Superior temporal gyrus (tissue), 1 donor: Measurements from ENCODE around the gene C15orf61.

Experiments
- DNase-seq: peaks from one replicate; pipeline ENCODE4 v3.0.0-alpha.2; 2016; ENCODE audit errors: extremely low spot score

Gene C15orf61

DNA sequence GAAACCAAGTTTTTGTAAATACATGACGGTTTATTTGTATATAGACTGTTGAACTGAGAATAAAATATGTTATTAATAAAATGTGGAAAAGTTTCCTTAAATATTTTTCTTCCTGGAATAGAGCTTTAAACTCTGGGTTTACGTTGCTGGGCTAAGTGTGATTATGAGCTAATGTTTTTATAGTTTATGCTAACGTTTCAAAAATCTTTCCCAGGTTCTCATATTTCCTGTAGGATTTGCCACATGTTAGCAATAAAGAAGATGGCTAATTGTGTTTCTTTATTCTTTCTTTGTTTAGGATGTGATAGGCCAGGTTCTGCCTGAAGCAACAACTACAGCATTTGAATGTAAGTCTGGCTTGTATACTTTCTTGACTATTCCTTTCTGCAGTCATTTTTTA, 28.8 kb downstream of the C15orf61 start:
- DNase-seq = no peak

DNA sequence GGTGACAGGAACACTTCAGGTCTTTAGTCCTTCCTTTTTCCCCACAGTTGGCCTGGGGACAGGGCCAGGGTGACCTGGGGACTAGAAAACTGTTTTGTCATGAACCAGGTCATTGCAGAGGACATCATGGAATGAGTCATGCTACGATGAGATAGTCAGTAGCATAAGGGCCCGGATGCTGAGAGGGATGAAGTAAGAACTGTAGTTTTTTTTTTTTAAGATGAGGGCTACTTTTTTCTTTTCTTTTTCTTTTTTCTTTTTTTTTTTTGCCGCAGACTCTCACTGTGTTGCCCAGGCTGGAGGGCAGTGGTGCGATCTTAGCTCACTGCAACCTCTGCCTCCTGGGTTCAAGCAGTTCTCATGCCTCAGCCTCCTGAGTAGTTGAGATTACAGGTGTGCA, 29.6 kb downstream of the C15orf61 start:
- no peak for DNase-seq

DNA sequence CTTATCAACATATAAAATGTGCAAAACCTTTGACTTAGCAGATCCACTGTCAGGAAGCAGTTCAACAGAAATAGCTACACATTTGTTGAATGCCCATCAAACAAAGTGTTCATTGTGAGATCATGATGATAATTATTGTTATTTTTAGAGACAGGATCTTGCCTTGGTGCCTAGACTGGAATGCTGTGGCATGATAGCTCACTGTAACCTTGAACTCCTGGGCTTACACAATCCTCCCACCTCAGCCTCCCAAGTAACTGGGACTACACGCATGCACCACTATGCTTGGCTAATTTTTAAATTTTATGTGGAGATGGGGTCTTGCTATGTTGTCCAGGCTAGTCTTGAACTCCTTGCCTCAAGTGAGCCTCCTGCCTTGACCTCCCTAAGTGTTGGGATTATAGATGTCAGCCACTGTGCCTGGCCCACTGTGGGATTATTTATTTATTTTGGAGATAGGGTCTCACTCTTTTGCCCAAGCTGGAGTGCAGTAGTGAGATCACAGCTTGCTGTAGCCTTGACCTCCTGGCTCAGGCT, 30.3 kb downstream of the C15orf61 start:
- DNase-seq = no peak

DNA sequence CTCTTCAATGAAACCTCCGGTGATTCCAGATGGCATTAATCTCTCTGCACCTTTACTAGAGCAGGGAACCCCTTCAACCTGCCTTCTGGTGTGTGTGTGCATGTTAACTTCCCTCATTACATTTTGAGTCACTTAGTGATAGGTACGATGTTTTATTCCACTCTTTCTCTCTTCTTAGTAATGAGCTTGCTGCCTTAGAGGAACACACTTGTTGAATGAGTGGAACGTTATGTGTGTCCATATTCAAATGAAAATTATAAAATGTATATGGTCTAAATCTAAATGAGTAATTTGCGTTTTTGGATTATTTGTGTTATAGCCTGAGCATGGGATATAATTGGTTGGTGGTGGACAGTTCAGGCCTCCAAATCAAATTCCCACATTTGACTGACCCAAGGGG, 33.6 kb downstream of the C15orf61 start:
- no peak for DNase-seq

DNA sequence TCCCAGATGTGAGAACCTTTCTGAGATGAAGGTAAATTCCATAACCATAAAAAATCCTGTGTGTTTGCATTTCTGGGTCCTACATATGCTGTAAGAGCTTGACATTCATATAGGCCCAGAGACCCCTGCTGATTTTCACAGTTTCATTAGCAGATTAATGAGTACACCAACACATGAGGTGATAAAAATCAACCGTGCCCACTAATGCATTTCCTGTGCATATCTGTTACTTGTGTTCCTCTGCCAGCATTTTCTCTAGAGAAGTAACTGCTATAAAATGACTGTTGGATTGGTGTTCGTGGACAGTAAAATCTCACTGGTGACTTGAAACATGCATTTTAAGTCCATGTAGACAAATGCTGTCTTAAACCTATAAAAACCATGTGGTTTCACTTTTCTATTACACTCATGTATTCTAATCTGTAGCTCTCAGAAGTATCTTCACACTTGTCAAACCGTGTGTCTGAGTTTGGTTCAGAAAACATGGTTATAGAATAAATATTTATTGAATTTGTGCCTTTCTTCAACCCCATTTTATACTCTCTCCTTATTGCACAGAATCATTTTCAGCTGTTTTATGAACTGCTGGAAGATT, 36.1 kb downstream of the C15orf61 start:
- DNase-seq = no peak

DNA sequence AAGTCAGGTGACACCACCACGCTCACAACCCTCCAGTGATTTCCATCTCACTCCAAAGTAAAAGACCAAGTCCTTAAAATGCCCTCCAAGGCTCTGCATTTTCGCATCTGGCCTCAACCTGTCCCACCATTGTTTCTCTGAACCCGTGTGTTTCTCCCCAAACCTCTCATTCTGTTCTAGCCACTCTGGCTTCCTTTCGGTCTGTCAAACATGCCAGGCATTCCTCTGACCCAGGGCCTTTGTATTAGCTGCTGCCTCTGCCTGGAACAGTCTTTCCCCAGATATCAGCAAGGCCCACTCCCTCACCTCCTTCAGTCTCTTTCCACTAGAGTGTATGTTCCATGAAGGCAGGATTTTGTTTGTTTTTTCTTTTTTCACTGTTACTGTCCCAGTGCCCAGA, 37.6 kb downstream of the C15orf61 start:
- no peak for DNase-seq

DNA sequence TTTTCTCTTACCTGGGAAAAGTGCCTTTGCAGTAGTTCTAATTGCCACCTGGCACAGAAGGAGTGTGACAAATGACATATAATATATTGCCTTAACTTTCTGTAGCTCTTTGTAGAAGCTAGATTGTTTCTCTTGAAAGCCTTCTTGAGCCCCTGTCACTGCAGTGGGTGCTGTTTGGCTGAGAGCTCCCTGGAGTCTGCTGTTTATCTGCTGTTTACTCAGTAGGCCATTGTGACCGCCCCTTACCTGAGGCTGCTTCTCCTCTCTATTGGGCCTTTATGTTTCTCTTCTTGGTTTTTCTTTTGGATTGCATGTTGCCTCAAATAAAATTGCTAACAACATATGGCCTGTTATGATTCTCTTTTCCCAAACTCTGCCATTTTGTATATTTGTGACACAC, 38.2 kb downstream of the C15orf61 start:
- no peak for DNase-seq

DNA sequence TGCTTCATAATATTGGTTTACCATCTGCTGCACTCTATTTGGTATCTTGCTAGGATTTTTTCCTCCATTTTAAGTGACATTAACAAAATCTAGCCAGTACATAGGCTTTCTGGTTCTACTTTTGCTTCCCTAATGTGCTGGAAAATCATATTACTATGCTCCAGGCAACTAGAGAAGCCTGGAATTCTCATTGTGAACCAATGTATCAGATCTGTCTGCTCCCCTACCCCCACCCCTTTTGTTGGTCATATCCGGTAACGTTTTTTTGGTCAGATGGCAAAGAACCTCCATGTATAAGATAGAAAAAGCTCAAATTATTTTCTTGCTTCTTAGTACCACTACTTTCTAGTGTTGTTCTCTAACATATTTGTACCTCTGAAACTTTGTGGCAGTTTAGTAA, 38.6 kb downstream of the C15orf61 start:
- DNase-seq = no peak

DNA sequence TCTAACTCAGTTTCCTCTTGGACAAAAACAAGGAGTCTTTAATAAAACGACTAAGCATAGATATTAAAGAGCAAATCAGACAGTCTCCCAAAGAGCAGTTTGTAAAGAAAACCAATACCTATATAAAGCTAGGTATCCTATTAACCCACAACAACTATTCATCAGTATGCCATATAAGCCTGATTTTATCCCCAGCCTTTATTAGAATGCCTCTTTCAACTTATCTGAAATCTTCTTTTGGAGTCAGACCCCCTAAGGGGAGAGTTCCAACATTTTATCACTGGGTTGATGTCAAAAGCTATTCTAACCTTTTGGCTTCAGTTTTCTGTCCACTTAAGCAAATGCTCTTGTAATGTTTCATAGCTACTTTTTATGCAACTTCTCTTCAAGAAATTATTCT, 39.4 kb downstream of the C15orf61 start:
- DNase-seq = no peak

DNA sequence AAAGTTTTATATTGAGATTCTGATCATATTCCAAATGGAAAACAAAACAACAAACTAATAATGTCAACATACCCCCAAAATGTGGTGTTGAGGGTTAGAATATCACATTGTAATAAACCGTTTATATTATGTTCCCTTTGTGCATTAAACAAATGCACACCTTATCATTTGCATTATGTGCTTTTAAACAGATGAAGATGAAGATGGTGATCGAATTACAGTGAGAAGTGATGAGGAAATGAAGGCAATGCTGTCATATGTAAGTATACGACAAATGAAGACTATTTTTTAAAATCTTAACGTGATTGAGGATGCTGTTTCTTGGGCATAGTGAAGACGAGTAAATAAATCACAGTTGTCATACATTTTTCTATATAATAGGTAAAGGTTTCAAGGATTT, 42.2 kb downstream of the C15orf61 start:
- DNase-seq = no peak

DNA sequence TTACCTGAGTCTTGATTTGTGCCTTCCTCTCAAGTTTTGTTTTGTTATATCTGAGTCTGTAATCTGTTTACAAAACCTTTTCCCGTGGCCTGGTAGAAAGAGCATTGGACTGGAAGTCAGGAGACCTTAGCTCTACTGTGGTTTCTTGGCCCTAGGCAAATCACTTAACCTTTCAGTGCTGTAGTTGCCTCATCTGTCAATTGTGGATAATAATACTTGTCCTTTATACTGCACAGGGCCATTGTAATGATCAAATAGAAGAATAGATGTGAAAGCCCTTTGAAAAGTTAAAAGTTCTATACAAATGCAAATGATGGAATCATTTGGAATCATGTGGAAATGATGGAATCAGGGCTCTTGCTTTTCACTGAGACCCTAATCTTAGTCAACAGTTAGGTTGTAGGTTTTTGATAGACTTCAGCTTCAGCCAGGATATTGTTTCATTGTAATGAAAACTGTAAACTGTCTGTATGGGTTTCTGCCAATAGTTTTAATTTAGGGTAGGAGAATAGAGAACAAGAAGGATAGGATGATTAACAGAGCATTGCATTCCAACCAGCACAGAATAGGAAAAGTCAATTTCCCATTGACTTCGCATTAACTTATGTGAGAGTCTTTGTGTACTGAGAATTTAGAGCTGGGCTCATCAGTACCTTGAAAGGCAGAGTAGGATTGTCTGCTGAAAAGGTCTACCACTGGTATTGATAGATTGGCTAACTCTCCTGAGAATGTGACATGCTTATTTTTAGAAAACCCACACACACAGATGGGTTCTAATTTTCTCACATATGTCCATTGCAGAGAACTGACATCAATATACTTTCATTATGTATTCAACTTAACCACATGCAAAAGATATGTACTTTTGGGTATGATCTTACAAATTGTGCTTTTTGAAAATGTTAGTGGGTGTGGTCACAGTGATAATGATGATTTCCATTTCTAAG, 43.4 kb downstream of the C15orf61 start:
- no peak for DNase-seq

DNA sequence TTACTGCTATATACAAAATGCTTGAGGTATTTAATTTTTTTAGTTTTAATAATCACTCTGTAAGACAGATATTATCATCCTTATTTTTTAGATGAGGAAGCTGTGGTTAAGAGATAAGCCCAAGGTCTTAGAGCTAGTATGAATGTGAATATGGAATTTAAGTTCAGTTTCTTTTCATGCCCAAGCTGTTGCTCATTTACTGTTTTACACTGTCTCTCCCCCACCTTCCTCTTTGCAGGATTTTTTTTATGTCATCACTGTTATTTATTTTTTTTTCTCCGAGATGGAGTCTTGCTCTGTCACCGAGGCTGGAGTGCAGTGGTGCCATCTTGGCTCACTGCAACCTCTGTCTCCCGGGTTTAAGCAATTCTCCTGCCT, 44.0 kb downstream of the C15orf61 start:
- DNase-seq = no peak

DNA sequence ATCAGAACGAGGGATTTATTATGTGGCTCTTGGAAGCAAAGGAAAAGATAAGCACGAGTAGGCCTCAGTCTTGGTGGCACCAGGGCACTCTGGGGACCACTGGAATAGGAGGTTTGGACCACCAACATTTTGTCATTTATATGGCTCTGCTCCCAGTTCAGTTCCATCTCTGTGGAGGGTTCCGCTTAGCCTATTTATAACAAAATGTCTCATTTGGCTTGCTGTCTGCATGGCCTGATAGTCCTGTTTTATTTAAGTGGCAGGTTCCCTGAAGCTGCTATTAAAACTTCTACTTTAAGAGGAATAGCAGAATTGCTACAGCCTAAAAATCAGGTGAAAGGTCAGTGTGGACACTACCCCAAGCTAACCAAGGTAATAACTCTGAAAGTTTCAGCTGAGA, 48.7 kb downstream of the C15orf61 start:
- no peak for DNase-seq

DNA sequence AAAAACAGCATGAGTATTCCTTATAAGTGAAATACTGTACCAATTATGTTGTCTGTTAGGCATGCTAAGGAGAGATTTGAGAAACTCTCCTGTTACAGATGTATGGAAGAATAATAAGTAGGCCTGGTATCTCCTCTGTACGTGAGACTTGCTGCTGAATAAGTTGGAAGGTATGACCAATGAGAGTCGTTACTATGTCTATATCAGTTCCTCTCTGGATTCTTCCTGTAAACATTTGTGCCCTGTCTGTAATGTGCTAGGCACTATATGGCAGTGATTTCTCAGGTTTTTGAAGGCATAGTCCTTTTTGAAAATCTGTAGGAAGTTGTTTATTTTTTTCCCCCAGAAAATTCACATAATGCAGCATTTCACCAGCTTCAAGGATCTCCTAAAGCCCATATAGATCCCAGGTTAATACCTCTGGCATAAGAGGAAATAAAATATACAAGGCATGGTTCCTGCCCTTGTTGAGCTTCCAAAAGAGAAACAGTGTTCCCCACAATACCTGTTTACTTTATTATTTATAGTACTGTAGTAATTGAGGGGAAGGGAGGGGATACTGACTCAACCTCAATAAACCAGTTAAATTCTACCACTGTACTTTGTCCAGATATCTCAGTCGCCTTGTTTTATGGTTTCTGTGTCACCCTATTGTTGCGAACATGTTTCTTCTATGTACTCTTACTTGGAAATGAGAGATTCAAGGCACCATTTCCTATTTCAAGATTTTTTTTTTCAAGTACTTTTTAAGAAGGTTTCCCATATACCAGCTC, 50.1 kb downstream of the C15orf61 start:
- DNase-seq = no peak

DNA sequence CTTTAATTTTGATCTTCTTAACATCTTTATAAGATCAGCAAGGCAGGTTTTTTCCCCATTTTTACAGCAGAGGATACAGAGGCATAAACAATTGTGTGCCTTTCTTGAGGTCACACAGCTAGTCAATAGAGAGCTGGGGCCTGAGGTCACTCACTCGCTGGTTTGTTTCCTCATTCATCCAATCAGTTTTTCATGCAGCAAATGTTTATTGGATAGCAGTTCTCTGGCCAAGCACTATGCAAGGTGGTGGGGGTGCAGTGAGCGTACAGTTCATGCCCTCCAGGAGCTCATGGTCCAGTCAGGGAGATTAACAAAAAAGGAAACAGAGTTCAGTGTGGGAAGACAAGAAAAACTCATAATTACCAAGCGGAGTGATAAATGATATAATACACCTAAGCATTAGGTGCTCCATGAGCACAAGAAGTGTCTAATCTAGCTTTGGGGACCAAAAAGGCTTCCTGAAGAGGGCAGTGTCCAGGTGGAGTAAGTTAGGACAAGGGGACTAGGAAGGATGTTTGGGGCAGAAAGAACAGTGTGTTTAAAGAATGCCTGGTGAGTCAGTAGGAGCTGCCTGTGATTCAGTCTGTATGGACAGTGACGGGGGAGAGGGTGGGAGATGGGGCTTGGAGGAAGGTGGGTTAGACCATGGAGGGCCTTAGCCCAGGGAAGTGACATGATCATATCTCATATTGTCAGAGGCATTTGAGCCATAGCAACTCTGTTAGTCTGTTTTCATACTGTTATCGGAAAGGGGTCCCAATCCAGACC, 50.9 kb downstream of the C15orf61 start:
- no peak for DNase-seq

DNA sequence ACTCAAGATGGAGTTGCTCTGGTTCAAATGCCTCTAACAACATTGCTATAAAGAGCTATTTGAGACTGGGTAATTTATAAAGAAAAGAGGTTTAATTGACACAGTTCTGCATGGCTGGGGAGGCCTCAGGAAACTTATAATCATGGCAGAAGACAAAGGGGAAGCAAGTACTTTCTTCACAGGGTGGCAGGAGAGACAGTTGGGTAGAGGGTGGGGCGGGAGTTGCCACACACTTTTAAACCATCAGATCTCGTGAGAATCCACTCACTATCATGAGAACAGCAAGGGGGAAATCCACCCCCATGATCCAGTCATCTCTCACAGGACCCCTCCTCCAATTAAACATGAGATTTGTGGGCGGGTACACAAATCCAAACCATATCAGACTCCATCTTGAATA, 52.3 kb downstream of the C15orf61 start:
- no peak for DNase-seq

DNA sequence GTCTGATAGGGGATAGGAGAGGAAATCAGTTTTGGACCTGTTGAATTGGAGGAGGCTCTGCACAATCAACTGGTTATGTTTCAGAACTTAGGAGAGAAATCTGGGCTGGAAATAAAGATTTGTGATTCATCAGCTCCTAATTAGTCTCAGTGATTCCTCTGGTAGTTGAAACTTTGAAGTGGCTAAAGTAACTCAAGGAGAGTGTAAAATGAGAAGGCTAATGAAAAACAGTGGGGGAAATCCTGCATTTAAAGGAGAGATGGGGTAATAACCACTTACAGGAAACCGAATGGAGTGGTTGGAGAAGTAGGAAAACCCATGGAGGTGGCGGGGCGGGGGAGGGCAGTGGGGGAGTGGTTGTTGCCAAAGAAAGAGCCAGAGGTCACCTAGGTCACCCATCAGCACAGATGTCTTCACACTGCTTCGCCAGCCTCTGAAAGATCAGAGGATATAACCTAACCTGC, 54.1 kb downstream of the C15orf61 start:
- DNase-seq = no peak

DNA sequence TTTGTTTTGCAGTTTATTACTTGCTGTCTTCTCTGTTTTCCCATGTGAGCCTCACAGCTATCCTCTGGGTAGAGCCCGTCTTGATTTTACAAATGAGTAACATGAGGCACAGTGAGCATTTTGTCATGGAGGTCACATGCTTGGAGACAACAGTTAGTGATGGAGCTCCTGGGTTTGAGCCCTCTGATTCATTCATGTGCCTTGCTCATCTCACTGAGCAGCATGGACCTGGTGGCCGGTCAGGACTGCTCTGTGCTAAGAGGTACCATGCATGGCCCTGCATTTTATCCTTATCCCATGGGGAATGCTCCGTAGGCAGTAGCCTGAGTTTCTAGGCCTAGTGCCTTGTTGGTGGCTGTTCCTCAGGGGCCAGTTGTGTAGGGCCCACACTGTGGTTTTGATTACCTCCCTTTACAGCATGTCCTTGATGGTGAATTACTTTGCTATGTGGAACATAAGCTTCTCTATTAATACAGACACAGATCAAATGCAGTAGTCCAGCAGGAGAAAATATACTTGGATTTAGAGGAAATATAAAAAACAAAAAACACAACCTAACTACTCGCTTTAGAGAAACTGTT, 57.2 kb downstream of the C15orf61 start:
- DNase-seq = no peak

DNA sequence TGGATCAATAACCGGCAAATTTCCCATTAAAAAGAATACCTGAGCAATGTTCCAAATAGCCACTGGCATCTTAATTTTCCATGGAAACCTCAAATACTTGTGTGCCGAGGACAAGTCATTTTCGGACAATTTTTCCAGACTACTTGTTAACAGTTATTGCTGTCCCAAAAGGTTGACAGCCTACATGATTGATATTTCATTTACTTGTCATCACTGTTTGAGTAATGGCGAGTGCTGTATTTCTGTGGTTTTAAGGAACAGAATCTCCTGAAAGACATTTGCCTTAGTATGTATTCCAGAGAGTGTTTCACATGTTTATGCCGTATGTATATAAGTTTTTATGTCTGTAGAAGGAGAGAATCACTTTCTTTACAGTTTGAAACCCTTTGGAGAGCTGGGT, 58.2 kb downstream of the C15orf61 start:
- DNase-seq = no peak
